H9 (cell line): ENCODE data around the gene ITPR1. TPM values are rescaled to one million over a fixed set of nuclear protein-coding genes. Genes with fewer than 3 reads are reported as not detected.

Source experiments
- DNase-seq: peaks from one replicate; pipeline ENCODE4 v3.0.0-alpha.2; 2017
- H2AFZ ChIP-seq: one replicate; pipeline ENCODE4 v1.6.1; 2013; ENCODE audit warnings: mild to moderate bottlenecking, low read length, control low read depth, moderate library complexity
- H2AK5ac ChIP-seq: 2 replicates; pipeline ENCODE4 v1.6.1; 2013; ENCODE audit warnings: low read length, control low read depth, mixed read lengths; ENCODE audit not compliant: insufficient read length
- H2BK120ac ChIP-seq: one replicate; pipeline ENCODE4 v1.6.1; 2013; ENCODE audit warnings: low read depth, mild to moderate bottlenecking, low read length, control low read depth, inconsistent platforms; ENCODE audit not compliant: poor library complexity, severe bottlenecking
- H2BK12ac ChIP-seq: 2 replicates; pipeline ENCODE4 v1.6.1; 2013; ENCODE audit warnings: low read length, control low read depth, mixed read lengths, low read depth; ENCODE audit not compliant: insufficient read length
- H2BK15ac ChIP-seq: 2 replicates; pipeline ENCODE4 v1.6.1; 2013; ENCODE audit warnings: low read depth, low read length, control low read depth
- H2BK20ac ChIP-seq: one replicate; pipeline ENCODE4 v1.6.1; 2013; ENCODE audit warnings: low read depth, mild to moderate bottlenecking, low read length, control low read depth, inconsistent platforms; ENCODE audit not compliant: poor library complexity, severe bottlenecking
- H2BK5ac ChIP-seq: 2 replicates; pipeline ENCODE4 v1.6.1; 2013; ENCODE audit warnings: low read length, control low read depth, mixed read lengths; ENCODE audit not compliant: insufficient read length
- H3K14ac ChIP-seq: 2 replicates; pipeline ENCODE4 v1.6.1; 2013; ENCODE audit warnings: low read length, control low read depth; ENCODE audit not compliant: insufficient read depth
- H3K18ac ChIP-seq: 2 replicates; pipeline ENCODE4 v1.6.1; 2013; ENCODE audit warnings: low read depth, mild to moderate bottlenecking, mixed read lengths, low read length, control low read depth; ENCODE audit not compliant: insufficient read length
- H3K23ac ChIP-seq: 2 replicates; pipeline ENCODE4 v1.6.1; 2013; ENCODE audit warnings: low read length, control low read depth, mixed read lengths, low read depth; ENCODE audit not compliant: insufficient read length
- H3K23me2 ChIP-seq: 2 replicates; pipeline ENCODE4 v1.6.1; 2013; ENCODE audit warnings: low read depth, mild to moderate bottlenecking, mixed read lengths, low read length, control low read depth; ENCODE audit not compliant: insufficient read length, poor library complexity, severe bottlenecking
- H3K27ac ChIP-seq: 2 replicates; pipeline ENCODE4 v1.5.1; 2013; ENCODE audit warnings: low read length, control low read depth, mixed read lengths, low read depth; ENCODE audit not compliant: insufficient read length
- H3K27me3 ChIP-seq: 2 replicates; pipeline ENCODE4 v1.6.1; 2013; ENCODE audit warnings: low read length, control low read depth, inconsistent platforms; ENCODE audit not compliant: insufficient read depth
- H3K4ac ChIP-seq: 2 replicates; pipeline ENCODE4 v1.6.1; 2013; ENCODE audit warnings: low read depth, mild to moderate bottlenecking, control low read depth, inconsistent platforms, low read length, moderate library complexity
- H3K4me1 ChIP-seq: 2 replicates; pipeline ENCODE4 v1.6.1; 2013; ENCODE audit warnings: low read length, control low read depth, inconsistent platforms; ENCODE audit not compliant: insufficient read depth
- H3K4me2 ChIP-seq: 2 replicates; pipeline ENCODE4 v1.6.1; 2013; ENCODE audit warnings: low read length, control low read depth, mixed read lengths; ENCODE audit not compliant: insufficient read length, insufficient read depth
- H3K56ac ChIP-seq: 2 replicates; pipeline ENCODE4 v1.6.1; 2013; ENCODE audit warnings: low read depth, mild to moderate bottlenecking, mixed read lengths, low read length, control low read depth; ENCODE audit not compliant: insufficient read length
- H3K79me1 ChIP-seq: 2 replicates; pipeline ENCODE4 v1.6.1; 2013; ENCODE audit warnings: low read depth, mild to moderate bottlenecking, moderate library complexity, low read length, control low read depth, inconsistent platforms; ENCODE audit not compliant: insufficient read depth, poor library complexity, severe bottlenecking
- H3K79me2 ChIP-seq: 2 replicates; pipeline ENCODE4 v1.6.1; 2013; ENCODE audit warnings: low read length, control low read depth, inconsistent platforms; ENCODE audit not compliant: insufficient read depth
- H3K9ac ChIP-seq: 2 replicates; pipeline ENCODE4 v1.6.1; 2013; ENCODE audit warnings: low read length, control low read depth, mixed read lengths; ENCODE audit not compliant: insufficient read length; ENCODE audit errors: extremely low read depth
- H3K9me3 ChIP-seq: one replicate; pipeline ENCODE4 v1.6.1; 2013; ENCODE audit warnings: low read depth, low read length, inconsistent platforms; ENCODE audit not compliant: control insufficient read depth
- H3T11ph ChIP-seq: one replicate; pipeline ENCODE4 v1.6.1; 2013; ENCODE audit warnings: mild to moderate bottlenecking, low read length, control low read depth, inconsistent platforms
- H4K20me1 ChIP-seq: one replicate; pipeline ENCODE4 v1.6.1; 2013; ENCODE audit not compliant: control insufficient read depth, insufficient read length, insufficient read depth
- H4K5ac ChIP-seq: 2 replicates; pipeline ENCODE4 v1.6.1; 2013; ENCODE audit warnings: low read depth, mild to moderate bottlenecking, mixed read lengths, low read length, control low read depth; ENCODE audit not compliant: insufficient read length
- H4K8ac ChIP-seq: replicated peaks from 2 replicates; pipeline ENCODE4 v1.6.1; 2013; ENCODE audit warnings: low read length, control low read depth, mixed read lengths, low read depth; ENCODE audit not compliant: insufficient read length
- H4K91ac ChIP-seq: 2 replicates; pipeline ENCODE4 v1.6.1; 2013; ENCODE audit warnings: low read depth, mild to moderate bottlenecking, moderate library complexity, mixed read lengths, low read length, control low read depth; ENCODE audit not compliant: insufficient read length
- H3K27ac Mint-ChIP-seq, 3 experiments: 2 replicates in 2 of 3; 3 replicates in 1 of 3; pipeline ENCODE4 v1.8.0; 2020 to 2021; ENCODE audit warnings: mixed read lengths in 3 of 3, mild to moderate bottlenecking in 1 of 3, moderate library complexity in 1 of 3
- H3K27me3 Mint-ChIP-seq: 2 replicates; pipeline ENCODE4 v1.8.0; 2021; ENCODE audit warnings: low read depth, mild to moderate bottlenecking, moderate library complexity, mixed read lengths
- H3K36me3 Mint-ChIP-seq, 3 experiments: 2 replicates in 2 of 3; 3 replicates in 1 of 3; pipeline ENCODE4 v1.8.0; 2020 to 2021; ENCODE audit warnings: low read depth in 3 of 3, mixed read lengths in 3 of 3; ENCODE audit not compliant: insufficient read depth in 1 of 3
- H3K4me1 Mint-ChIP-seq, 2 experiments: 2 replicates each; pipeline ENCODE4 v1.8.0; 2020; ENCODE audit warnings: mixed read lengths in 2 of 2
- H3K4me3 Mint-ChIP-seq, 2 experiments: 2 replicates in 1 of 2; 3 replicates in 1 of 2; pipeline ENCODE4 v1.8.0; 2020 to 2021; ENCODE audit warnings: mild to moderate bottlenecking in 2 of 2, mixed read lengths in 2 of 2, moderate library complexity in 1 of 2
- H3K9me3 Mint-ChIP-seq, 2 experiments: 2 replicates in 1 of 2; 3 replicates in 1 of 2; pipeline ENCODE4 v1.8.0; 2020; ENCODE audit warnings: mild to moderate bottlenecking in 2 of 2, mixed read lengths in 2 of 2, moderate library complexity in 1 of 2
- WGBS: extraction: QIAGEN DNeasy Blood & Tissue Kit; methylation state at CpG from one replicate; pipeline ENCODE4 v1.1.7; 2013; ENCODE audit warnings: missing lambda C conversion rate, low lambda C conversion rate, mixed read lengths; ENCODE audit not compliant: insufficient read length; ENCODE audit errors: extremely low coverage; 5-methylcytosine and 5-hydroxymethylcytosine counted together
- total RNA-seq: library from RNA; stranded (reverse); gene quantifications from 2 replicates; pipeline ENCODE4 v1.2.1, GENCODE V29; 2021
- TF ChIP-seq, protein P1 (sequence below): fragments of 200-600 bp; sonication (generic); conservative IDR thresholded peaks from 3 replicates; pipeline ENCODE4 v1.8.0; 2021; ENCODE audit warnings: antibody characterized with exemption, mild to moderate bottlenecking

The ITPR1 gene
- total RNA-seq, 1 experiment from 2014 or later: 4.2 TPM

DNA sequence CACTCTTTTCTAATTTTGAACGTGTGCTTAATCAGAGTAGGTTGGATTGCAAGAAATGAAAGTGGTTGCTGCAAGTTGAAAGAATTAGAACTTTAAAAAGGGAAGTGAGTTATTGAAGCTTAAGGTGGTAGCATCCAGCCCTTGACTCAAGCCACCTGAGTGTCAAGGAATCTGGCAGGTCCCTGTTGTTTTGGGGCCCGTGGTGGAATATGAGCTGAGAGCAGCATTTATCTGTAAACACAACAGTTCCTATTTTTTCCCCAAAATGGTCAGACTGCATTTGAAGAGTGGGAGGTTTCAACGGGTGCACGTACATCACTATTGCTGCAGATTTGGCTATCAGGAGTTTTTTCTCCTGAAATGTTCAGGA lies 1.7 kb downstream of the ITPR1 start:
- Histone ChIP-seq H3K56ac (no peak overlapping the region), H3K4me1 (0 out of 2 replicates have a peak, but pooled peaks cover 2% of the 10 kb centered on the region), H4K20me1 (no peaks in the 10 kb centered on the region), H3K9me3 (no peaks in the 10 kb centered on the region), H3K9ac (no peak overlapping the region), H3K14ac (no peak overlapping the region), H3K79me1 (no peaks in the 10 kb centered on the region), H3K23me2 (peaks cover 16% of the 10 kb centered on the region), H2BK15ac (no peak overlapping the region), H2BK20ac (no peak overlapping the region), H3K23ac (no peak overlapping the region), H3K27ac (no peak overlapping the region), H3K4me2 (no peak overlapping the region), H2AFZ (no peak overlapping the region), H3T11ph (no peak overlapping the region), H2BK5ac (no peak overlapping the region), H4K8ac (no peak overlapping the region), H4K5ac (no peak overlapping the region), H2AK5ac (no peak overlapping the region), H2BK120ac (no peak overlapping the region), H3K4ac (no peak overlapping the region), H3K79me2 (no peaks in the 10 kb centered on the region), H3K27me3 (no peaks in the 10 kb centered on the region), H4K91ac (no peak overlapping the region), H3K18ac (no peak overlapping the region), H2BK12ac (no peak overlapping the region)
- peak overlapping the region in 1 of 2 experiments; percentile 3; a peak in 1 of 5 replicates for H3K4me3 Mint-ChIP-seq
- H3K4me1 Mint-ChIP-seq: peaks cover 13 to 16% of the 10 kb centered on the region in 2 experiments
- no peaks in the 10 kb centered on the region for H3K36me3 Mint-ChIP-seq
- no peak overlapping the region for H3K27ac Mint-ChIP-seq
- no peak for DNase-seq
- no CpG with 5 or more reads among the region's 4 CpGs for WGBS
- TF ChIP-seq, protein P1, sequence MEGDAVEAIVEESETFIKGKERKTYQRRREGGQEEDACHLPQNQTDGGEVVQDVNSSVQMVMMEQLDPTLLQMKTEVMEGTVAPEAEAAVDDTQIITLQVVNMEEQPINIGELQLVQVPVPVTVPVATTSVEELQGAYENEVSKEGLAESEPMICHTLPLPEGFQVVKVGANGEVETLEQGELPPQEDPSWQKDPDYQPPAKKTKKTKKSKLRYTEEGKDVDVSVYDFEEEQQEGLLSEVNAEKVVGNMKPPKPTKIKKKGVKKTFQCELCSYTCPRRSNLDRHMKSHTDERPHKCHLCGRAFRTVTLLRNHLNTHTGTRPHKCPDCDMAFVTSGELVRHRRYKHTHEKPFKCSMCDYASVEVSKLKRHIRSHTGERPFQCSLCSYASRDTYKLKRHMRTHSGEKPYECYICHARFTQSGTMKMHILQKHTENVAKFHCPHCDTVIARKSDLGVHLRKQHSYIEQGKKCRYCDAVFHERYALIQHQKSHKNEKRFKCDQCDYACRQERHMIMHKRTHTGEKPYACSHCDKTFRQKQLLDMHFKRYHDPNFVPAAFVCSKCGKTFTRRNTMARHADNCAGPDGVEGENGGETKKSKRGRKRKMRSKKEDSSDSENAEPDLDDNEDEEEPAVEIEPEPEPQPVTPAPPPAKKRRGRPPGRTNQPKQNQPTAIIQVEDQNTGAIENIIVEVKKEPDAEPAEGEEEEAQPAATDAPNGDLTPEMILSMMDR: no peak
- H3K9me3 Mint-ChIP-seq: no peaks in the 10 kb centered on the region
- H3K27me3 Mint-ChIP-seq: peaks cover 43% of the 10 kb centered on the region
